IMR-90 (cell line): ENCODE results near the gene ME1. TPM values are rescaled to one million over a fixed set of nuclear protein-coding genes. Genes with fewer than 3 reads are reported as not detected.

Experiments used
- ATAC-seq: fragments of 200-7000 bp; cut with Tn5 transposase; 2 replicates; pipeline ENCODE4 v1.9.1; 2020; ENCODE audit warnings: low read depth, mild to moderate bottlenecking, moderate library complexity
- BruUV-seq: library from RNA; stranded (reverse); fragments of 400-500 nt; replicated peaks from 2 replicates; lab custom pipeline; 2021; lab: Mats Ljungman, UMichigan
- CTCF ChIA-PET: fragments of 300-600 bp; formaldehyde crosslinking; extraction: SDS; loops from one replicate; lab custom pipeline; 2021; ENCODE audit warnings: antibody characterized with exemption; lab: Yijun Ruan, JAX
- POLR2A ChIA-PET: fragments of 300-600 bp; sonication (Branson Sonifier 250); formaldehyde crosslinking; loops from one replicate; lab custom pipeline; 2022; ENCODE audit warnings: antibody characterized with exemption; ENCODE audit not compliant: unreplicated experiment; lab: Charles Lee
- DNase-seq: peaks from one replicate; pipeline ENCODE4 v3.0.0; 2013
- H2AFZ ChIP-seq: replicated peaks from 2 replicates; pipeline ENCODE3; 2013; ENCODE audit warnings: low read length, mild to moderate bottlenecking; ENCODE audit not compliant: poor library complexity
- H2AK5ac ChIP-seq: 2 replicates; pipeline ENCODE4 v1.6.1; 2013; ENCODE audit warnings: low read depth, low read length, inconsistent platforms
- H2AK9ac ChIP-seq: replicated peaks from 2 replicates; pipeline ENCODE3; 2013; ENCODE audit warnings: mild to moderate bottlenecking, low read depth, low read length, moderate library complexity; ENCODE audit not compliant: poor library complexity
- H2BK120ac ChIP-seq: 2 replicates; pipeline ENCODE4 v1.6.1; 2013; ENCODE audit warnings: low read depth, low read length, inconsistent platforms
- H2BK15ac ChIP-seq: 3 replicates; pipeline ENCODE4 v1.6.1; 2013; ENCODE audit warnings: low read depth, low read length, inconsistent platforms
- H2BK20ac ChIP-seq: 2 replicates; pipeline ENCODE4 v1.6.1; 2013; ENCODE audit warnings: low read depth, mild to moderate bottlenecking, inconsistent platforms, low read length, moderate library complexity
- H2BK5ac ChIP-seq: 2 replicates; pipeline ENCODE4 v1.6.1; 2013; ENCODE audit warnings: mild to moderate bottlenecking, low read depth, low read length, inconsistent platforms; ENCODE audit not compliant: poor library complexity, severe bottlenecking
- H3K14ac ChIP-seq: replicated peaks from 2 replicates; pipeline ENCODE4 v1.6.1; 2013; ENCODE audit warnings: low read depth, low read length, inconsistent platforms
- H3K18ac ChIP-seq: 2 replicates; pipeline ENCODE4 v1.6.1; 2013; ENCODE audit warnings: low read depth, low read length, control low read depth
- H3K23ac ChIP-seq: 2 replicates; pipeline ENCODE4 v1.6.1; 2013; ENCODE audit warnings: low read depth, low read length, inconsistent platforms
- H3K27ac ChIP-seq: 2 replicates; pipeline ENCODE4 v1.5.1; 2013; ENCODE audit warnings: mild to moderate bottlenecking, control low read depth, low read length; ENCODE audit not compliant: insufficient read depth
- H3K27me3 ChIP-seq: 2 replicates; pipeline ENCODE4 v1.6.1; 2013; ENCODE audit warnings: low read length; ENCODE audit not compliant: control insufficient read depth, insufficient read depth
- H3K36me3 ChIP-seq: 2 replicates; pipeline ENCODE4 v1.6.1; 2013; ENCODE audit warnings: low read length, mixed read lengths; ENCODE audit not compliant: control insufficient read depth, insufficient read depth
- H3K4ac ChIP-seq: 2 replicates; pipeline ENCODE4 v1.6.1; 2013; ENCODE audit warnings: low read depth, low read length, inconsistent platforms
- H3K4me1 ChIP-seq: 2 replicates; pipeline ENCODE4 v1.6.1; 2013; ENCODE audit warnings: low read length, mixed read lengths; ENCODE audit not compliant: control insufficient read depth, insufficient read depth
- H3K4me2 ChIP-seq: 2 replicates; pipeline ENCODE4 v1.6.1; 2013; ENCODE audit warnings: low read depth, mild to moderate bottlenecking, control low read depth, low read length, moderate library complexity
- H3K4me3 ChIP-seq: 2 replicates; pipeline ENCODE4 v1.5.1; 2013; ENCODE audit warnings: low read depth, mild to moderate bottlenecking, control low read depth, low read length, moderate library complexity; ENCODE audit not compliant: insufficient read depth
- H3K56ac ChIP-seq: 2 replicates; pipeline ENCODE4 v1.6.1; 2013; ENCODE audit warnings: low read length, inconsistent platforms; ENCODE audit not compliant: insufficient read depth; ENCODE audit errors: extremely low read depth
- H3K79me1 ChIP-seq, 2 experiments: 2 replicates each; pipeline ENCODE4 v1.6.1; 2013; ENCODE audit warnings: low read length in 2 of 2, inconsistent platforms in 1 of 2, low read depth in 1 of 2
- H3K9ac ChIP-seq: 2 replicates; pipeline ENCODE4 v1.6.1; 2013; ENCODE audit warnings: low read depth, low read length, control low read depth
- H3K9me1 ChIP-seq: 2 replicates; pipeline ENCODE4 v1.6.1; 2013; ENCODE audit warnings: low read length, inconsistent platforms; ENCODE audit not compliant: insufficient read depth
- H3K9me3 ChIP-seq: 2 replicates; pipeline ENCODE4 v1.6.1; 2013; ENCODE audit warnings: low read length; ENCODE audit not compliant: control insufficient read depth, insufficient read depth
- H4K20me1 ChIP-seq: 2 replicates; pipeline ENCODE4 v1.6.1; 2013; ENCODE audit warnings: low read length, inconsistent platforms; ENCODE audit not compliant: insufficient read depth
- H4K5ac ChIP-seq: 2 replicates; pipeline ENCODE4 v1.6.1; 2013; ENCODE audit warnings: mild to moderate bottlenecking, low read depth, low read length, control low read depth
- H4K8ac ChIP-seq, 2 experiments: 2 replicates each; pipeline ENCODE4 v1.6.1; 2013; ENCODE audit warnings: low read depth in 2 of 2, low read length in 2 of 2, control low read depth in 1 of 2, inconsistent platforms in 1 of 2
- H4K91ac ChIP-seq: 2 replicates; pipeline ENCODE4 v1.6.1; 2013; ENCODE audit warnings: low read depth, low read length, inconsistent platforms; ENCODE audit not compliant: insufficient read depth
- BHLHE40 ChIP-seq: fragments of 150-350 bp; IDR thresholded peaks from 2 replicates; pipeline ENCODE4 v1.6.1; 2016; ENCODE audit warnings: mild to moderate bottlenecking, low read depth, low read length
- CHD1 ChIP-seq: IDR thresholded peaks from 2 replicates; pipeline ENCODE4 v1.6.1; 2012; ENCODE audit warnings: low read depth, low read length, improper control_type of control experiment
- CTCF ChIP-seq: conservative IDR thresholded peaks from 2 replicates; pipeline ENCODE4 v1.5.1; 2012; ENCODE audit warnings: mild to moderate bottlenecking, low read depth, low read length, improper control_type of control experiment
- ELK1 ChIP-seq: fragments of 150-350 bp; IDR thresholded peaks from 2 replicates; pipeline ENCODE4 v1.6.1; 2016; ENCODE audit warnings: low read depth, mild to moderate bottlenecking, low read length, moderate library complexity, borderline replicate concordance
- MAFK ChIP-seq: IDR thresholded peaks from 2 replicates; pipeline ENCODE4 v1.6.1; 2012; ENCODE audit warnings: low read depth, low read length, improper control_type of control experiment
- MAZ ChIP-seq: IDR thresholded peaks from 2 replicates; pipeline ENCODE4 v1.6.1; 2012; ENCODE audit warnings: low read depth, mild to moderate bottlenecking, low read length, improper control_type of control experiment, moderate library complexity, borderline replicate concordance
- MXI1 ChIP-seq: IDR thresholded peaks from 2 replicates; pipeline ENCODE4 v1.6.1; 2012; ENCODE audit warnings: low read depth, mild to moderate bottlenecking, low read length, moderate library complexity, borderline replicate concordance
- NFE2L2 ChIP-seq: fragments of 150-350 bp; IDR thresholded peaks from 2 replicates; pipeline ENCODE4 v1.6.1; 2016; ENCODE audit warnings: low read depth, mild to moderate bottlenecking, low read length
- RAD21 ChIP-seq: IDR thresholded peaks from 2 replicates; pipeline ENCODE4 v1.6.1; 2012; ENCODE audit warnings: low read length, improper control_type of control experiment
- RCOR1 ChIP-seq: IDR thresholded peaks from 2 replicates; pipeline ENCODE4 v1.6.1; 2012; ENCODE audit warnings: mild to moderate bottlenecking, low read length, improper control_type of control experiment; ENCODE audit not compliant: insufficient replicate concordance
- USF2 ChIP-seq: fragments of 150-350 bp; IDR thresholded peaks from 2 replicates; pipeline ENCODE4 v1.6.1; 2017; ENCODE audit warnings: mild to moderate bottlenecking, antibody characterized with exemption, low read length, low read depth
- WGBS, 2 experiments: methylation state at CpG; one replicate each; pipeline versions ENCODE4 v1.1.5 to v1.1.7; 2013; ENCODE audit warnings: missing lambda C conversion rate in 2 of 2; ENCODE audit not compliant: insufficient read length in 1 of 2; ENCODE audit errors: extremely low coverage in 2 of 2; 5-methylcytosine and 5-hydroxymethylcytosine counted together
- dilution Hi-C: fragments of 300-500 bp; cut with HindIII; formaldehyde crosslinking; loops from one replicate; pipeline ENCODE4 v1.14.3; 2018; ENCODE audit warnings: low sequenced_read_pairs; ENCODE audit not compliant: unreplicated experiment
- in situ Hi-C: fragments of 300-500 bp; cut with MboI; formaldehyde crosslinking; loops from 3 replicates; pipeline ENCODE4 v1.14.3; 2019; ENCODE audit warnings: low sequenced_read_pairs, inconsistent platforms, mixed read lengths
- intact Hi-C: fragments of 100-400 bp; cut with micrococcal nuclease; formaldehyde crosslinking; loops from 2 replicates; pipeline ENCODE4 v1.10.0; 2022
- polyA plus RNA-seq, 3 experiments: library from polyadenylated mRNA; depleted of rRNA; stranded (reverse); fragments of >200 nt; gene quantifications; 2 replicates each; pipeline ENCODE4 v1.2.3, GENCODE V29; 2012; ENCODE audit warnings: low replicate concordance in 1 of 3
- total RNA-seq: library from RNA; depleted of rRNA; stranded (reverse); fragments of >200 nt; gene quantifications from 2 replicates; pipeline ENCODE4 v1.2.3, GENCODE V29; 2012

The ME1 gene
- total and polyA plus RNA-seq, 2 of the 4 experiments (the other 2 are of a cell fraction): 21.5 to 24.4 TPM

- no peak overlapping the region for H2AK9ac ChIP-seq
- no peak overlapping the region for H3K4ac ChIP-seq
- H3K18ac ChIP-seq: no peak overlapping the region
- no peak overlapping the region for H4K91ac ChIP-seq
- POLR2A ChIA-PET: no interaction called here
- no peak overlapping the region for H2AK5ac ChIP-seq
- intact Hi-C loops: no loop called here
- H3K27ac ChIP-seq: no peak overlapping the region
- H2BK5ac ChIP-seq: no peak overlapping the region
- no peaks in the 10 kb centered on the region for H3K9me1 ChIP-seq
- TF ChIP-seq USF2 (no peak), RAD21 (no peak), NFE2L2 (no peak), CHD1 (no peak), MAFK (no peak), RCOR1 (no peak), MXI1 (no peak), BHLHE40 (no peak), CTCF (no peak), MAZ (no peak), ELK1 (no peak)
- H3K9ac ChIP-seq: no peak overlapping the region
- no peak overlapping the region for H2AFZ ChIP-seq
- dilution Hi-C loops: no loop called here
- H4K8ac ChIP-seq: no peak overlapping the region
- no peak overlapping the region for H2BK15ac ChIP-seq
- H3K27me3 ChIP-seq: no peaks in the 10 kb centered on the region
- H2BK120ac ChIP-seq: no peak overlapping the region
- CTCF ChIA-PET: no interaction called here
- in situ Hi-C loops: no loop called here
- H3K9me3 ChIP-seq: no peaks in the 10 kb centered on the region; the same call in 1 of the 2 replicates
- H3K4me3 ChIP-seq: no peak overlapping the region
- no peak overlapping the region for H3K56ac ChIP-seq
- no peak overlapping the region for H2BK20ac ChIP-seq
- no peak for DNase-seq
- BruUV-seq: no TSS peak
- H4K5ac ChIP-seq: no peak overlapping the region
- H3K14ac ChIP-seq: no peak overlapping the region
- peaks cover 0 to 5% of the 10 kb centered on the region in 2 experiments; a peak in 1 of 4 replicates for H3K79me1 ChIP-seq
- peaks cover 2% of the 10 kb centered on the region; the same call in 1 of the 2 replicates for H3K4me1 ChIP-seq
- no CpG with 5 or more reads among the region's 1 CpG for WGBS, 2 experiments
- no peak for ATAC-seq
- no peak overlapping the region for H3K23ac ChIP-seq
- no peak overlapping the region for H3K4me2 ChIP-seq
- H3K36me3 ChIP-seq: peaks cover 3% of the 10 kb centered on the region; the same call in 1 of the 2 replicates
- no peaks in the 10 kb centered on the region for H4K20me1 ChIP-seq
Measured at GRCh38 chr6:83367104-83367503, 63.7 kb downstream of the ME1 start.
